Measurements from ENCODE around the gene TCEAL7.

Gene TCEAL7

DNA sequence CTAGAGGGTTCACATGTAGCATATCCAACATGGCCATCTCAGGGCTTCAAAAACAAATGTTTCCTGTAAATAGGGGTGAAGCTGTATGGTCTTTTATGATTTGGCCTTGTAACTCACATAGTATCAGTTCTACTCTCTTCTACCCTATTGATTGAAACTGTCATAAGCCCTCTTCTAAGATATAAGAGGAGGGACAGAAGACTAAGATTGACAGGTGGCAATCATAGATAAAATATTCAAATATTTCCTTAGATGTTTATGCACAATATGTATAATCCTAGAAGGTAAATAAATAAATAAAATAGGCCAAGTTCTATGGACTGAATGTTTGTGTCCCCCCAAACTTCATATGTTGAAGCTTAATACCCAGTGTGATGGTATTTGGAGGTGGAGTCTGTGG, 39.4 kb downstream of the TCEAL7 start:
- no peak for DNase-seq

DNA sequence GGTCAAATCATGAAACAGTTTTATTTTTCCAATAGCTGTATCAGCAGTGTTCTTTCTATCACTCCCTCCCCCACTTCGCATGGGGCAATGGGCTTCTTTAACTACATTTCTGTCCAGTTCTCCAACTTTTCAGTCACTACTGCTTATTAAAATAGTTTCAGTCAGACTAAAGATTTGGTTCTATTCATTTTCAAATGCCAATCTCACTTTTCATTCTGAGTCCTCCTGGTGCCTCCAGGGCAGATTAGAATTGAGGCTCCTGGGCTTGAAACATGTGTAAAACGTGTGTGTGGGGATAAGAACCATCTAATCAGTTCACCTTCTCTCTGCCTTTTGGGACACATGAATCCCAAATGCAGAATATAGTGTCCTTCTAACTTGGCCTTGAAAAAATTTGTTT, 42.8 kb downstream of the TCEAL7 start:
- no peak for DNase-seq

DNA sequence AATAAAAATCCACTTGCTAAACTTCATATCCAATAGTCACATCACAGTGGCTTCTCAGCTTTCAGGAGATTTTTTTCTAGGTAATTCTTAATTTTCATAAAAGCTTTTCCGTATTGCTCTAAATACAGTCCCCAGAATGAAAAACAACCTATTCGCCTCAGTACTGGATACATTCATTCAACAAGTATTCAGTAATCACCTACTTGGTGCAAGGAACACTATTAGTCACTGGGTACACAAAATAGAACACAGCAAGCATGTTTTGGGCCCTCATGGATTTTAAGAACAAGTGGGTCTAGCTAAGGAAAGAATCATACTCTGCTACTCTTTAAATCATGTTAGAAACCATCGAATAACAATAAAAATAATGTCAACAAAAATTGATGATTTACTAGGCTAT, 43.5 kb downstream of the TCEAL7 start:
- DNase-seq: no peak

DNA sequence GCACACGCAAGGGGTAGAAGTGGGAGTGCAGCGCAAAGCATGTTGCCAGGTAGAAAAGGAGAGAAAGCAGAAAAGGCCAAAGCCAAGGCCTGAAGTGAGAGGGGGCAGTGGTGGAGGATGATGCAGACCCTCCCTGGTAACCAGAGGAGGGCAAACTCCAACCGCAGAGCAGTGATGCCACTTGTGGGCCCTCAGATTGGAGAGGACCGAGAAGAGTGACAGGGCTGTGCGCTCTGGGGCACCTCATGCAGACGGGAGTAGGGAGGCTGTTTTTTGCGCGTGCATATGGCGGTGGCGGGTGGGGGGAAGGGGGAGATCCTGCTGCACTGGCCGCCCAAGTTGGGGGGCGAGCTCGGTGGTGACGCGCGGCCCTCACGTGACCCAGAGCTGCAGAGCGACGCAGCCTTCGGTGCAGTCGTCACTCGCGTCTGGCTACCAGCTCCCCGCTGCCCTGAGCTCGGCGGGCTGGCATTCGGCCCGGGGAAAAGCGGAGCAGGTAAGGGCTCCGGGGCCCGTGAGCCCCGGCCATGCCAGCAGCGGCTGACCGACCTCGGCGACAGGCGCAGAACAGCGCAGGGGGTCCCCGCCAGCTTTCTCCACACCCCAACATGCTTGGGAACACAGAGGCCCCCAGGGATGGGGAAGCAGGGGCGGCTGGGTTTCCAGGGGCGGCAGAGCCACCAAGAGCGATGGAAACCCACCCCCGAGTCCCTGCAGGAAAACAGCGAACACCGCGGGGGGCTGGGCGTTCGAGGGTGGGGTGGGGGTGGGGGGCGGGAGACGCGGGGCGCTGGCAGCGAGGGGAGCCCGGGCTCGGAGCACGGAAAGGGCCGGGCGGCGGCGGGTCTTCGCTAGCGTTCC, 46.3 kb downstream of the TCEAL7 start, which contains the start of gene BEX3:
Gene BEX3 (plus strand): TSS at position 421 of the 861 bp plus-strand sequence. CDS start 984 bp downstream, outside the sequence.
- peak; percentile 16 for DNase-seq

DNA sequence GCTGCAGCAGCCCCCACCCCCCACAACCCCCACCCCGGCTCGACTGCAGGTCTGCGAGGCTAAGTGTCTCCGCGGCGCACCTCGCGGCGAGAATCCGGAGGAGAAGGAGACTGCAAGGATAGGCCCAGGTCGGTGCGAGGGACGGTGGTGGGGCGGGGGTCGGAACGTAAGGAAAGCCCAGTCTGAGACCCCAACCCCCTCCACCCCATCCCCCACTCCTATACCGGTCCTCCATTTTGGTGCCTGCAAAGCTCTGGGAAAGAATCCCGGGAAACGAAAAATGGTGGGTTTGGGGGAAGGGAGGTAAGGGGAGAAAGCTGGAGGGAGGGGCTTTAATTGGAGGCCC, 46.9 kb downstream of the TCEAL7 start:
- no peak for DNase-seq

DNA sequence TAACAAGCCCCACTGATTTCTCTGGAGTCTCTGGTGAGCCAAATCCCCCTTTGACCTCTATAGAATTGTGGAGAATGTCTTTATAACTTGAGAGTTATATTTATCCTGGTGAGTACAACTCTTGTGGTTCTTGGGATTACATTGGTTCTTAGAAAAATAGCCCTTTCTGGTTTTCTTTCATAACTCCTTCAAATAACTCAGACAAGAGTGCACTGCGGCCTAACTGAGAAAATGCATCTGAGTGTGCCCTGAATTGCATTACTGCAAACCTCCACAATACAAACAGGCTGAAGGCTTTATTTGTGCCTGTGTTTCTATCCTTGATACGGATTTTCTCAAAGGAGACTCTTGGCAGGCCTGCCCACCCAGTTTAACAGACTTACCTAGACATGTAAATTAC, 49.0 kb downstream of the TCEAL7 start:
- no peak for DNase-seq
